ENCODE data around the gene UTP14C. TPM values are rescaled to one million over a fixed set of nuclear protein-coding genes. Genes with fewer than 3 reads are reported as not detected.

Gene UTP14C
- total RNA-seq, 1 donor from 2014 or later: 12.5 TPM

DNA sequence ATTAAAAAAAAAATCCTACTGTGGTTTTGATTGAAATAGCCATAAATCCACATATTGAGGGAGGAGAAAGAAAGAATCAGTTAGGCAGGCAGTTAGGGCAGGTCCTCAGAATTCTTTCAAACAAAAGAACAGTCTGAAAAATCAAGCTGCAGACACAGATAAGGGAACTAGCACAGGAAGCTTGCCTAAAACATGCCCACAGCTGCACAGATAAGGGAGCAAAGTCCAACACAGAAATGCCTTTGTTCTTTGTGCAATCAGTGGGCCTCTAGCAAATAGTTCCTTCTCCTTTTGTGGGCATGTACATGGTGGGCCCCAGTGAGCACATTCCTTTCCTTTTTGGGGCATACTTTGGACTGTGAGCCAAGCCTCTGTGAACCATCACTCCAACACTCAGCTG lies 42.7 kb downstream of the UTP14C start:
- Histone ChIP-seq H3K9ac (ENCODE audit: low read depth in 1 of 3, low read length in 3 of 3) (no peak overlapping the region), H3K36me3 (ENCODE audit: control insufficient read depth in 3 of 3, insufficient read depth in 3 of 3, low read length in 3 of 3) (no peaks in the 10 kb centered on the region), H3K4me3 (ENCODE audit: low read length in 3 of 3) (no peak overlapping the region), H3K27me3 (ENCODE audit: control insufficient read depth in 3 of 3, insufficient read depth in 3 of 3, low read length in 3 of 3) (no peaks in the 10 kb centered on the region), H3K9me3 (ENCODE audit: control insufficient read depth in 3 of 3, low read length in 3 of 3) (peaks cover 9 to 12% (median 11%) of the 10 kb centered on the region in 3 donors), H3K4me1 (ENCODE audit: control insufficient read depth in 3 of 3, insufficient read depth in 3 of 3, low read length in 3 of 3) (no peaks in the 10 kb centered on the region), H3K27ac (ENCODE audit: low read depth, low read length) (no peak overlapping the region)

- Histone ChIP-seq H3K4me1 (ENCODE audit: control insufficient read depth in 3 of 3, insufficient read depth in 3 of 3, low read length in 3 of 3) (no peaks in the 10 kb centered on the region), H3K36me3 (ENCODE audit: control insufficient read depth in 3 of 3, insufficient read depth in 3 of 3, low read length in 3 of 3) (no peaks in the 10 kb centered on the region), H3K27ac (ENCODE audit: low read depth, low read length) (no peak overlapping the region), H3K4me3 (ENCODE audit: low read length in 3 of 3) (no peak overlapping the region), H3K9ac (ENCODE audit: low read depth in 1 of 3, low read length in 3 of 3) (no peak overlapping the region), H3K27me3 (ENCODE audit: control insufficient read depth in 3 of 3, insufficient read depth in 3 of 3, low read length in 3 of 3) (no peaks in the 10 kb centered on the region), H3K9me3 (ENCODE audit: control insufficient read depth in 3 of 3, low read length in 3 of 3) (peaks cover 4 to 12% (median 8%) of the 10 kb centered on the region in 3 donors)
Measured at GRCh38 chr13:52070929-52071523, 46.5 kb downstream of the UTP14C start.

Other genes starting within 250 kb of the UTP14C start
- 5.2 TPM for gene DHRS12, start 220.5 kb upstream of the UTP14C start, total RNA-seq
- gene TMEM272, start 179.5 kb upstream of the UTP14C start, total RNA-seq: not detected
- not detected for gene CCDC70, start 162.7 kb upstream of the UTP14C start, total RNA-seq
- gene ATP7B, start 13.2 kb upstream of the UTP14C start, total RNA-seq: 6.3 TPM
- 25.1 TPM for gene ALG11, start 12.3 kb upstream of the UTP14C start, total RNA-seq
- 1.0 TPM for gene NEK5, start 104.4 kb downstream of the UTP14C start, total RNA-seq
- 4.7 TPM for gene NEK3, start 134.9 kb downstream of the UTP14C start, total RNA-seq

All from skeletal muscle tissue (tissue), 4 donors.